SH-SY5Y (cell line): ENCODE data around the gene BANP.

Experiments used
- GATA2 ChIP-seq: IDR thresholded peaks from 2 replicates; pipeline ENCODE4 v1.6.1; 2011; ENCODE audit warnings: mild to moderate bottlenecking, low read depth, low read length
- GATA3 ChIP-seq: IDR thresholded peaks from 2 replicates; pipeline ENCODE4 v1.6.1; 2011; ENCODE audit warnings: low read depth, mild to moderate bottlenecking, low read length, moderate library complexity

DNA sequence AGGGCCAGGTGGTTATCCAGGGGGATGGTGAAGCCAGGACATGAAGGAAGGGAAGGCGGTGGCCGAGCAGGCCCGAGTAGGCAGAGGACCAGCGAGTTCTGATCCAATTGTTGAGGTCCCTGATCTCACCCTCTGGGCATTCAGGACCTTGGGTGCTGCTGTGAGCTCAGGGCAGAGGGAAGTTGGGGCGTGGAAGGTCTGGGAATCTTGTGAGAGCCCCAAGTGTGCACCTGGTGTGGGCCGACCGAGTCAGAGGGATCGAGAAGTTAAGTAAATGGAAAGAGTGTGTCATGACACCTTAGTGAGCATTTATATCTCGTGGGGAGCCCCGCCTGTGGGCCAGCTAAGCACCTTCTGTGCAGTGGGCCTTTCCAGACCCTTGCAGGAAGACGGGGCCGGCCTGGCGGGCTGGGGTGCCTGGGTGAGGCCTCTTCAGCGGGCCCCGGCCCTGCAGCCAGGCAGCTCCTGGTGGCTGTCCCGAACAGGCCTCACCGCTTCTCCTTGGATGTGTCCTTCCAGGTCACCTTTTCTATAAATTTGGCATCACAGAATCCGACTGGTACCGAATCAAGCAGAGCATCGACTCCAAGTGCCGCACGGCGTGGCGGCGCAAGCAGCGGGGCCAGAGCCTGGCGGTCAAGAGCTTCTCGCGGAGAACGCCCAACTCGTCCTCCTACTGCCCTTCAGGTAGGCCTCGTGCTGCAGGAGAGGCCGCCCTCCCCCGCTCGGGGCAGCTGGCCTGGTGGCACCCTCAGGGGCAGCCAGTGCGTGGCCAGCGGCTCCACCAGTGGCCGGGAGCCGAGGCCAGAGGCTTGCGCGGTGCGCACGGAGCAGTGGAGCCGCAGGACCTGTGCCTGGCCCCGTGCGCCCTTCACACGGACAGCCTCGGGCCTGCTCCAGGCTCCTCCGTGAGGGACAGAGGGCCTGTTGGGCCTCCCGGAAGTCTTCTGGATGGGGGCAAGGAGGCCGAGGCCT lies 76.0 kb downstream of the BANP start:
- TF ChIP-seq GATA2, result no peak
- TF ChIP-seq GATA3, result no peak
